ENCODE measurements around the gene ATP7B. TPM values are rescaled to one million over a fixed set of nuclear protein-coding genes. Genes with fewer than 3 reads are reported as not detected.

The ATP7B gene
- total RNA-seq, 1 donor from 2014 or later, result 12.3 TPM

- no peaks in the 10 kb centered on the region for H4K20me1 ChIP-seq (ENCODE audit: insufficient read depth, low read length)
- no peaks in the 10 kb centered on the region for H3K9me3 Mint-ChIP-seq (ENCODE audit: unreplicated experiment)
- H3K27ac Mint-ChIP-seq (ENCODE audit: unreplicated experiment), result no peak overlapping the region
- no peak overlapping the region for H3K4me3 Mint-ChIP-seq (ENCODE audit: unreplicated experiment)
- no peak overlapping the region for H3K27ac ChIP-seq (ENCODE audit: low read depth, low read length)
- no peak overlapping the region for H2AFZ ChIP-seq (ENCODE audit: low read depth, low read length)
- no peak overlapping the region for H3K4me2 ChIP-seq (ENCODE audit: low read length)
- H3K36me3 ChIP-seq (ENCODE audit: insufficient read depth, low read length), result no peaks in the 10 kb centered on the region
- H3K4me1 Mint-ChIP-seq (ENCODE audit: low read depth, unreplicated experiment), result peaks cover 4% of the 10 kb centered on the region
- peaks cover 2% of the 10 kb centered on the region for H3K36me3 Mint-ChIP-seq (ENCODE audit: low read depth, unreplicated experiment)
- FAIRE-seq (no peak), DNase-seq (ENCODE audit: low read depth) (no peak)
- no peak overlapping the region for H3K9ac ChIP-seq (ENCODE audit: low read length)
- no peaks in the 10 kb centered on the region for H3K9me3 ChIP-seq (ENCODE audit: insufficient read depth, low read depth, low read length)
- H3K4me3 ChIP-seq (ENCODE audit: insufficient read depth, low read depth, low read length), result no peak overlapping the region
- TF ChIP-seq CTCF (IDR thresholded peaks at IDR 0.05; ENCODE audit: insufficient read depth, low read depth, low read length) (no peak), EZH2 (IDR thresholded peaks at IDR 0.05; ENCODE audit: insufficient read depth, low read length) (no peak)
- no peaks in the 10 kb centered on the region for H3K27me3 ChIP-seq (ENCODE audit: insufficient read depth, low read length)
- no peaks in the 10 kb centered on the region for H3K27me3 Mint-ChIP-seq (ENCODE audit: low read depth, unreplicated experiment)
- no peaks in the 10 kb centered on the region for H3K4me1 ChIP-seq (ENCODE audit: insufficient read depth, low read length)
- no peaks in the 10 kb centered on the region for H3K79me2 ChIP-seq (ENCODE audit: insufficient read depth, low read length)
Measured at GRCh38 chr13:51959773-51960172, 51.5 kb downstream of the ATP7B start.

GRCh38 chr13:51958217-51958547, 53.1 kb downstream of the ATP7B start:
- H2AFZ ChIP-seq (ENCODE audit: low read depth, low read length), result no peak overlapping the region
- DNase-seq (ENCODE audit: low read depth), result no peak
- H3K4me1 Mint-ChIP-seq (ENCODE audit: low read depth, unreplicated experiment), result peaks cover 4% of the 10 kb centered on the region
- no peaks in the 10 kb centered on the region for H3K27me3 ChIP-seq (ENCODE audit: insufficient read depth, low read length)
- no peak overlapping the region for H3K27ac Mint-ChIP-seq (ENCODE audit: unreplicated experiment)
- no peak overlapping the region for H3K4me2 ChIP-seq (ENCODE audit: low read length)
- H3K9me3 ChIP-seq (ENCODE audit: insufficient read depth, low read depth, low read length), result no peaks in the 10 kb centered on the region
- no peaks in the 10 kb centered on the region for H3K36me3 ChIP-seq (ENCODE audit: insufficient read depth, low read length)
- no peak overlapping the region for H3K9ac ChIP-seq (ENCODE audit: low read length)
- no peak overlapping the region for H3K4me3 Mint-ChIP-seq (ENCODE audit: unreplicated experiment)
- H3K4me3 ChIP-seq (ENCODE audit: insufficient read depth, low read depth, low read length), result no peak overlapping the region
- no peaks in the 10 kb centered on the region for H3K27me3 Mint-ChIP-seq (ENCODE audit: low read depth, unreplicated experiment)
- no peaks in the 10 kb centered on the region for H4K20me1 ChIP-seq (ENCODE audit: insufficient read depth, low read length)
- no peak for FAIRE-seq
- no peak overlapping the region for H3K27ac ChIP-seq (ENCODE audit: low read depth, low read length)
- peaks cover 2% of the 10 kb centered on the region for H3K36me3 Mint-ChIP-seq (ENCODE audit: low read depth, unreplicated experiment)
- TF ChIP-seq EZH2 (IDR thresholded peaks at IDR 0.05; ENCODE audit: insufficient read depth, low read length) (no peak), CTCF (IDR thresholded peaks at IDR 0.05; ENCODE audit: insufficient read depth, low read depth, low read length) (no peak)
- no peaks in the 10 kb centered on the region for H3K79me2 ChIP-seq (ENCODE audit: insufficient read depth, low read length)
- H3K9me3 Mint-ChIP-seq (ENCODE audit: unreplicated experiment), result no peaks in the 10 kb centered on the region
- H3K4me1 ChIP-seq (ENCODE audit: insufficient read depth, low read length), result no peaks in the 10 kb centered on the region

GRCh38 chr13:51957377-51958216, 53.7 kb downstream of the ATP7B start:
- Mint-ChIP-seq H3K27ac (ENCODE audit: unreplicated experiment) (no peak overlapping the region), H3K4me1 (ENCODE audit: low read depth, unreplicated experiment) (peaks cover 4% of the 10 kb centered on the region), H3K36me3 (ENCODE audit: low read depth, unreplicated experiment) (peaks cover 2% of the 10 kb centered on the region), H3K9me3 (ENCODE audit: unreplicated experiment) (no peaks in the 10 kb centered on the region), H3K4me3 (ENCODE audit: unreplicated experiment) (no peak overlapping the region), H3K27me3 (ENCODE audit: low read depth, unreplicated experiment) (no peaks in the 10 kb centered on the region)
- no peaks in the 10 kb centered on the region for H3K36me3 ChIP-seq (ENCODE audit: insufficient read depth, low read length)
- no peak overlapping the region for H3K4me3 ChIP-seq (ENCODE audit: insufficient read depth, low read depth, low read length)
- H4K20me1 ChIP-seq (ENCODE audit: insufficient read depth, low read length), result no peaks in the 10 kb centered on the region
- no peak for TF ChIP-seq CTCF (IDR thresholded peaks at IDR 0.05; ENCODE audit: insufficient read depth, low read depth, low read length)
- TF ChIP-seq EZH2 (IDR thresholded peaks at IDR 0.05; ENCODE audit: insufficient read depth, low read length), result no peak
- H3K79me2 ChIP-seq (ENCODE audit: insufficient read depth, low read length), result no peaks in the 10 kb centered on the region
- DNase-seq (ENCODE audit: low read depth) (no peak), FAIRE-seq (no peak)
- H3K9ac ChIP-seq (ENCODE audit: low read length), result no peak overlapping the region
- no peak overlapping the region for H3K4me2 ChIP-seq (ENCODE audit: low read length)
- no peaks in the 10 kb centered on the region for H3K9me3 ChIP-seq (ENCODE audit: insufficient read depth, low read depth, low read length)
- no peak overlapping the region for H3K27ac ChIP-seq (ENCODE audit: low read depth, low read length)
- H3K27me3 ChIP-seq (ENCODE audit: insufficient read depth, low read length), result no peaks in the 10 kb centered on the region
- H3K4me1 ChIP-seq (ENCODE audit: insufficient read depth, low read length), result no peaks in the 10 kb centered on the region
- H2AFZ ChIP-seq (ENCODE audit: low read depth, low read length), result no peak overlapping the region

All from astrocyte (in vitro differentiated cells and primary cell).